Measurements from ENCODE around the gene PDE6H.

GRCh38 chr12:15005064-15005463 is 32.2 kb downstream of the PDE6H start:
- TF ChIP-seq, protein P1, sequence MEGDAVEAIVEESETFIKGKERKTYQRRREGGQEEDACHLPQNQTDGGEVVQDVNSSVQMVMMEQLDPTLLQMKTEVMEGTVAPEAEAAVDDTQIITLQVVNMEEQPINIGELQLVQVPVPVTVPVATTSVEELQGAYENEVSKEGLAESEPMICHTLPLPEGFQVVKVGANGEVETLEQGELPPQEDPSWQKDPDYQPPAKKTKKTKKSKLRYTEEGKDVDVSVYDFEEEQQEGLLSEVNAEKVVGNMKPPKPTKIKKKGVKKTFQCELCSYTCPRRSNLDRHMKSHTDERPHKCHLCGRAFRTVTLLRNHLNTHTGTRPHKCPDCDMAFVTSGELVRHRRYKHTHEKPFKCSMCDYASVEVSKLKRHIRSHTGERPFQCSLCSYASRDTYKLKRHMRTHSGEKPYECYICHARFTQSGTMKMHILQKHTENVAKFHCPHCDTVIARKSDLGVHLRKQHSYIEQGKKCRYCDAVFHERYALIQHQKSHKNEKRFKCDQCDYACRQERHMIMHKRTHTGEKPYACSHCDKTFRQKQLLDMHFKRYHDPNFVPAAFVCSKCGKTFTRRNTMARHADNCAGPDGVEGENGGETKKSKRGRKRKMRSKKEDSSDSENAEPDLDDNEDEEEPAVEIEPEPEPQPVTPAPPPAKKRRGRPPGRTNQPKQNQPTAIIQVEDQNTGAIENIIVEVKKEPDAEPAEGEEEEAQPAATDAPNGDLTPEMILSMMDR (optimal IDR thresholded peaks at IDR 0.05 in 1 of 3, IDR thresholded peaks at IDR 0.05 in 1 of 3, conservative IDR thresholded peaks at IDR 0.05 in 1 of 3; ENCODE audit: extremely low read depth in 1 of 3, insufficient read depth in 2 of 3, low read length in 3 of 3): no peak
- TF ChIP-seq EZH2 (IDR thresholded peaks at IDR 0.05; ENCODE audit: low read length): no peak

Measured in keratinocyte (primary cell).